Right atrium auricular region (tissue), 2 donors: ENCODE measurements around the gene PLEKHA7. TPM values are rescaled to one million over a fixed set of nuclear protein-coding genes. Genes with fewer than 3 reads are reported as not detected.

Experiments used
- DNase-seq: peaks from one replicate; pipeline ENCODE4 v3.0.0-alpha.2; 2019; ENCODE audit warnings: low spot score
- H3K27ac ChIP-seq, 2 donors: fragments of 200-600 bp; sonication (generic); 1 replicate in 1 of 2; 2 replicates in 1 of 2; pipeline ENCODE4 v1.5.1; 2016 to 2019
- H3K27me3 ChIP-seq, 2 donors: fragments of 200-600 bp; sonication (generic); one replicate each; pipeline versions ENCODE4 v1.5.1 to v1.6.0; 2017 to 2019
- H3K36me3 ChIP-seq: fragments of 200-600 bp; sonication (generic); one replicate; pipeline ENCODE4 v1.5.1; 2016
- H3K4me1 ChIP-seq, 2 donors: fragments of 200-600 bp; sonication (generic); one replicate each; pipeline versions ENCODE4 v1.5.1 to v1.6.0; 2017 to 2019
- H3K4me3 ChIP-seq, 2 donors: fragments of 200-600 bp; sonication (generic); 1 replicate in 1 of 2; 2 replicates in 1 of 2; pipeline ENCODE4 v1.5.1; 2017 to 2019; ENCODE audit warnings: mild to moderate bottlenecking in 1 of 2, moderate library complexity in 1 of 2
- H3K9me3 ChIP-seq, 2 donors: fragments of 200-600 bp; sonication (generic); one replicate each; pipeline ENCODE4 v1.5.1; 2019
- total RNA-seq, 2 donors: library from RNA; depleted of rRNA; stranded (reverse); fragments of >200 nt; gene quantifications; one replicate each; pipeline ENCODE4 v1.1.0, GENCODE V29; 2016
- TF ChIP-seq, protein P1 (sequence below), 2 donors: fragments of 200-600 bp; sonication (generic); IDR thresholded peaks; one replicate each; pipeline ENCODE4 v1.5.1; 2019; ENCODE audit warnings: antibody characterized with exemption in 2 of 2

Gene PLEKHA7
- total RNA-seq, 2 donors from 2014 or later, result 18.8 to 24.6 TPM

DNA sequence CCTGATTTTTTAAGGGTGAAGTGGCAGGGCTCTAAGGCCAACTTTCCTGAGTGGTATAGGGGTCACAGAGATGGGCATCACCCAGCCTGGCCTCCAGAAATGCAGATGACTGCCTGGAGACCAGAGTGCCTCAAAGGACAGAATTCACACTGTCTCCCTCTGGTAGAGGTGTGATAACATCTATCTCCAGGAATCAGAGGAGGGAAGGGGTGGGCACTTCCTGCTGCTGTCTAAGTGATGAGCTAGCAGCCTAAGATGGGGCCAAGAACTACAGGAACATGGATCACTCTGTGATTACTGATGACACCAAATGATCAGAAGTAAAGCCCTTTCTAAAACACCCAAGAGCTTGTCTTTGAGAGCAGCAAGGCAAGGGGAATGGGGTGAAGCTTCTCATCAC, 213.8 kb downstream of the PLEKHA7 start:
- TF ChIP-seq, protein P1, sequence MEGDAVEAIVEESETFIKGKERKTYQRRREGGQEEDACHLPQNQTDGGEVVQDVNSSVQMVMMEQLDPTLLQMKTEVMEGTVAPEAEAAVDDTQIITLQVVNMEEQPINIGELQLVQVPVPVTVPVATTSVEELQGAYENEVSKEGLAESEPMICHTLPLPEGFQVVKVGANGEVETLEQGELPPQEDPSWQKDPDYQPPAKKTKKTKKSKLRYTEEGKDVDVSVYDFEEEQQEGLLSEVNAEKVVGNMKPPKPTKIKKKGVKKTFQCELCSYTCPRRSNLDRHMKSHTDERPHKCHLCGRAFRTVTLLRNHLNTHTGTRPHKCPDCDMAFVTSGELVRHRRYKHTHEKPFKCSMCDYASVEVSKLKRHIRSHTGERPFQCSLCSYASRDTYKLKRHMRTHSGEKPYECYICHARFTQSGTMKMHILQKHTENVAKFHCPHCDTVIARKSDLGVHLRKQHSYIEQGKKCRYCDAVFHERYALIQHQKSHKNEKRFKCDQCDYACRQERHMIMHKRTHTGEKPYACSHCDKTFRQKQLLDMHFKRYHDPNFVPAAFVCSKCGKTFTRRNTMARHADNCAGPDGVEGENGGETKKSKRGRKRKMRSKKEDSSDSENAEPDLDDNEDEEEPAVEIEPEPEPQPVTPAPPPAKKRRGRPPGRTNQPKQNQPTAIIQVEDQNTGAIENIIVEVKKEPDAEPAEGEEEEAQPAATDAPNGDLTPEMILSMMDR (IDR thresholded peaks at IDR 0.05), result no peak
- H3K4me3 ChIP-seq, result no peak overlapping the region

DNA sequence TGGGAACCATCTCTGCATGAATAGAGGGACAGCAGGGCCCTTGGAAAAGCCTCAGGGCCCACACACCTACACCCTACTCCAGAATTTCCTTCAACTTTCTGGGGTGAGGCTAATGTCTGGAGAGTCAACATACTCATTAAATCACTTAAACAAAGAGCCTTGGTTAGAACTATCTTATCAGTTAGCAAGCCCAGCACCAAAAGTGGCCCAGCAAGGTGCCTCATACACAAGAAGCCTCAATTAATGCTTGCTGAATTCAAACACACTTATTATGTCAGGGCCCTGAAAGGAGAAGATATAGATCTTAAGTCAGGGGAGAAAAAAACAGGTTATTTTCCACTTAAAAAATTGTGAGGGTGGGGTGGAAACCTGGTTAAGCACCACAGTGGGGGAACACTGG, 214.3 kb downstream of the PLEKHA7 start:
- Histone ChIP-seq H3K4me1 (peaks cover 0 to 24% of the 10 kb centered on the region in 2 donors), H3K4me3 (no peak overlapping the region), H3K27ac (no peak overlapping the region), H3K9me3 (no peaks in the 10 kb centered on the region), H3K27me3 (no peaks in the 10 kb centered on the region), H3K36me3 (peaks cover 10% of the 10 kb centered on the region)
- TF ChIP-seq, protein P1 (IDR thresholded peaks at IDR 0.05), result no peak
- DNase-seq, result no peak

More for the DNA sequence above, 213.8 kb downstream of the PLEKHA7 start:
- Histone ChIP-seq H3K27me3 (no peaks in the 10 kb centered on the region), H3K36me3 (peaks cover 10% of the 10 kb centered on the region), H3K27ac (no peak overlapping the region), H3K9me3 (no peaks in the 10 kb centered on the region), H3K4me1 (peaks cover 0 to 29% of the 10 kb centered on the region in 2 donors)
- DNase-seq, result no peak

DNA sequence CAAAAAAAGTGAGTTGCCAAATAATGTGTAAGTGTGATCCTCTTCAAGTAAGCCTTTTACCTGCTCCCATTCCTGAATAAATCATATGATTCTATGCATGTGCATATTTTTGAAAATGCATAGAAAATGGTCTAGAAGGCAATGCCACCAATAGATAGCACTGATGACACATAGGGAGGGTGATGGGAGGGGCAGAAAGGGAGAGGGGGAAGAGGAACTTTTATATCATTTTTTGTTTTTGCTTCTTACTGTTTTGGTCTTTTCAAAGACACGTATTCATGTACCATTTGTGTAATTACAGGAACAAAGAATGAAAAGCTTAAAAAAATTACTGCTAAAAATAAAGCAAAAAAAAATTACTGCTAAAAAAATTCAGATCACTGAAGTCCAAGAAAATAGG, 215.0 kb downstream of the PLEKHA7 start:
- Histone ChIP-seq H3K9me3 (no peaks in the 10 kb centered on the region), H3K36me3 (peaks cover 10% of the 10 kb centered on the region), H3K4me3 (no peak overlapping the region), H3K27me3 (no peaks in the 10 kb centered on the region), H3K27ac (no peak overlapping the region), H3K4me1 (peaks cover 0 to 17% of the 10 kb centered on the region in 2 donors)
- DNase-seq, result no peak
- TF ChIP-seq, protein P1 (IDR thresholded peaks at IDR 0.05), result no peak

DNA sequence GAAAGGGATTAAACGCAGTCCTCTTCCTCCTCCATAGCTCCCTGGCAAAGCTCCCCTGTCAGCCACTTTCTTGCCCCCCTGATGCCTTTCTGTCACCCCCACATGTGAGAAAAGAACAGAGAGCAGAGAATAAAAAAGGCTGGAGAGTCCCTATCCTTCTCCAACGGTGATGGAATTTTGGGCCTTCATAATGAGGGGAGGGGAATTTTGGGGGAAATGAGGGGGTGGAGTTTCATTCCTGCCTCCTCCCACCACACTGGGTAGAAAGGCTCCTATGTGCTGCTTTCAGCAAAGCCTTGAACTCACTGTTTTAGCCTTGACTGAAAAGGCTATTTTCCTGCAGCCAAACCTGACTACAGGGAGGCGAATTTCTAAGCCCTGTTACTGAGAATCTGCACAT, 216.4 kb downstream of the PLEKHA7 start:
- Histone ChIP-seq H3K27me3 (no peaks in the 10 kb centered on the region), H3K4me1 (peaks cover 0 to 17% of the 10 kb centered on the region in 2 donors), H3K9me3 (no peaks in the 10 kb centered on the region), H3K27ac (no peak overlapping the region), H3K36me3 (peaks cover 7% of the 10 kb centered on the region), H3K4me3 (no peak overlapping the region)
- TF ChIP-seq, protein P1 (IDR thresholded peaks at IDR 0.05), result no peak
- no peak for DNase-seq

DNA sequence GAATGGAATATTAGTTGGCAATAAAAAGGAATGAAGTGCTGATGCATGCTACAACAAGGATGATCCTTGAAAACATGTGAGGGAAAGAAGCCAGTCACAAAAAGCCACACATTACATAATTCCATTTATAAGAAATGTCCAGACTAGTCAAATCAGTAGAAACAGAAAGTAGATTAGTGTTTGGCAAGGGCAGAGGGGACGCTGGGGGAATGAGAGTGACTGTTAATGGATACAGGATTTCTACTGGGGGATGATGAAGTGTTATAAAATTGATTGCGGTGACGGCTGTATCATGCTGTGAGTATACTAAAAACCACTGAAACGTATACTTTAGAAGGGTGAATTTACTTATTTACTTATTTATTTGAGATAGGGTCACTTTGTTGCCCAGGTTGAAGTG, 217.9 kb downstream of the PLEKHA7 start:
- H3K27me3 ChIP-seq, result no peaks in the 10 kb centered on the region
- no peak overlapping the region for H3K27ac ChIP-seq
- peaks cover 0 to 20% of the 10 kb centered on the region in 2 donors for H3K4me1 ChIP-seq
- no peaks in the 10 kb centered on the region for H3K9me3 ChIP-seq
- no peak for DNase-seq
- peaks cover 3% of the 10 kb centered on the region for H3K36me3 ChIP-seq
- H3K4me3 ChIP-seq, result no peak overlapping the region
- TF ChIP-seq, protein P1 (IDR thresholded peaks at IDR 0.05), result no peak

DNA sequence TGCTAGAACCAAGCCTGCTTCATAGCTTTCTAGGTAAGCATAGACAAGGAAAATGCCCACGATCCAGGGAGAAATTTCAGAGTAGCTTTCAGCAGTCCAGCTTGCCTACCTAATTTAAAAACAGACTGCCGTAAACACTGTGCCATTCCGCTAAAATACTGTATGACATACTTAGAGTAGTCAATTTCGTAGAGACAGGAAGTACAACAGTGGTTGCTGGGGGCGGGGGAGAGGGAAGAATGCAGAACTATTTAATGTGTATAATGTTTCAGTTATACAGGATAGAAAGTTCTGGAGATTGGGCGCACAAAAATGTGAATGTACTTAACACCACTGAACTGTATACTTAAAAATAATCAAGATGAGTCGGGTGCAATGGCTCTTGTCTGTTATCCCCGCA, 219.1 kb downstream of the PLEKHA7 start:
- Histone ChIP-seq H3K36me3 (peaks cover 3% of the 10 kb centered on the region), H3K9me3 (no peaks in the 10 kb centered on the region), H3K4me3 (no peak overlapping the region), H3K27me3 (no peaks in the 10 kb centered on the region), H3K4me1 (peaks cover 0 to 28% of the 10 kb centered on the region in 2 donors), H3K27ac (no peak overlapping the region)
- DNase-seq, result no peak
- TF ChIP-seq, protein P1 (IDR thresholded peaks at IDR 0.05), result no peak
